IMR-90 (cell line): Measurements from ENCODE around the gene HOXA5. TPM values are rescaled to one million over a fixed set of nuclear protein-coding genes. Genes with fewer than 3 reads are reported as not detected.

Experiments used
- ATAC-seq: fragments of 200-7000 bp; cut with Tn5 transposase; 2 replicates; pipeline ENCODE4 v1.9.1; 2020; ENCODE audit warnings: low read depth, mild to moderate bottlenecking, moderate library complexity
- BruUV-seq: library from RNA; stranded (reverse); fragments of 400-500 nt; replicated peaks from 2 replicates; lab custom pipeline; 2021; lab: Mats Ljungman, UMichigan
- CTCF ChIA-PET: fragments of 300-600 bp; formaldehyde crosslinking; extraction: SDS; loops from one replicate; lab custom pipeline; 2021; ENCODE audit warnings: antibody characterized with exemption; lab: Yijun Ruan, JAX
- POLR2A ChIA-PET: fragments of 300-600 bp; sonication (Branson Sonifier 250); formaldehyde crosslinking; loops from one replicate; lab custom pipeline; 2022; ENCODE audit warnings: antibody characterized with exemption; ENCODE audit not compliant: unreplicated experiment; lab: Charles Lee
- DNase-seq: peaks from one replicate; pipeline ENCODE4 v3.0.0; 2013
- H2AFZ ChIP-seq: replicated peaks from 2 replicates; pipeline ENCODE3; 2013; ENCODE audit warnings: low read length, mild to moderate bottlenecking; ENCODE audit not compliant: poor library complexity
- H2AK5ac ChIP-seq: 2 replicates; pipeline ENCODE4 v1.6.1; 2013; ENCODE audit warnings: low read depth, low read length, inconsistent platforms
- H2AK9ac ChIP-seq: replicated peaks from 2 replicates; pipeline ENCODE3; 2013; ENCODE audit warnings: mild to moderate bottlenecking, low read depth, low read length, moderate library complexity; ENCODE audit not compliant: poor library complexity
- H2BK120ac ChIP-seq: 2 replicates; pipeline ENCODE4 v1.6.1; 2013; ENCODE audit warnings: low read depth, low read length, inconsistent platforms
- H2BK15ac ChIP-seq: 3 replicates; pipeline ENCODE4 v1.6.1; 2013; ENCODE audit warnings: low read depth, low read length, inconsistent platforms
- H2BK20ac ChIP-seq: 2 replicates; pipeline ENCODE4 v1.6.1; 2013; ENCODE audit warnings: low read depth, mild to moderate bottlenecking, inconsistent platforms, low read length, moderate library complexity
- H2BK5ac ChIP-seq: 2 replicates; pipeline ENCODE4 v1.6.1; 2013; ENCODE audit warnings: mild to moderate bottlenecking, low read depth, low read length, inconsistent platforms; ENCODE audit not compliant: poor library complexity, severe bottlenecking
- H3K14ac ChIP-seq: replicated peaks from 2 replicates; pipeline ENCODE4 v1.6.1; 2013; ENCODE audit warnings: low read depth, low read length, inconsistent platforms
- H3K18ac ChIP-seq: 2 replicates; pipeline ENCODE4 v1.6.1; 2013; ENCODE audit warnings: low read depth, low read length, control low read depth
- H3K23ac ChIP-seq: 2 replicates; pipeline ENCODE4 v1.6.1; 2013; ENCODE audit warnings: low read depth, low read length, inconsistent platforms
- H3K27ac ChIP-seq: 2 replicates; pipeline ENCODE4 v1.5.1; 2013; ENCODE audit warnings: mild to moderate bottlenecking, control low read depth, low read length; ENCODE audit not compliant: insufficient read depth
- H3K27me3 ChIP-seq: 2 replicates; pipeline ENCODE4 v1.6.1; 2013; ENCODE audit warnings: low read length; ENCODE audit not compliant: control insufficient read depth, insufficient read depth
- H3K36me3 ChIP-seq: 2 replicates; pipeline ENCODE4 v1.6.1; 2013; ENCODE audit warnings: low read length, mixed read lengths; ENCODE audit not compliant: control insufficient read depth, insufficient read depth
- H3K4ac ChIP-seq: 2 replicates; pipeline ENCODE4 v1.6.1; 2013; ENCODE audit warnings: low read depth, low read length, inconsistent platforms
- H3K4me1 ChIP-seq: 2 replicates; pipeline ENCODE4 v1.6.1; 2013; ENCODE audit warnings: low read length, mixed read lengths; ENCODE audit not compliant: control insufficient read depth, insufficient read depth
- H3K4me2 ChIP-seq: 2 replicates; pipeline ENCODE4 v1.6.1; 2013; ENCODE audit warnings: low read depth, mild to moderate bottlenecking, control low read depth, low read length, moderate library complexity
- H3K4me3 ChIP-seq: 2 replicates; pipeline ENCODE4 v1.5.1; 2013; ENCODE audit warnings: low read depth, mild to moderate bottlenecking, control low read depth, low read length, moderate library complexity; ENCODE audit not compliant: insufficient read depth
- H3K56ac ChIP-seq: 2 replicates; pipeline ENCODE4 v1.6.1; 2013; ENCODE audit warnings: low read length, inconsistent platforms; ENCODE audit not compliant: insufficient read depth; ENCODE audit errors: extremely low read depth
- H3K79me1 ChIP-seq, 2 experiments: 2 replicates each; pipeline ENCODE4 v1.6.1; 2013; ENCODE audit warnings: low read length in 2 of 2, inconsistent platforms in 1 of 2, low read depth in 1 of 2
- H3K9ac ChIP-seq: 2 replicates; pipeline ENCODE4 v1.6.1; 2013; ENCODE audit warnings: low read depth, low read length, control low read depth
- H3K9me1 ChIP-seq: 2 replicates; pipeline ENCODE4 v1.6.1; 2013; ENCODE audit warnings: low read length, inconsistent platforms; ENCODE audit not compliant: insufficient read depth
- H3K9me3 ChIP-seq: 2 replicates; pipeline ENCODE4 v1.6.1; 2013; ENCODE audit warnings: low read length; ENCODE audit not compliant: control insufficient read depth, insufficient read depth
- H4K20me1 ChIP-seq: 2 replicates; pipeline ENCODE4 v1.6.1; 2013; ENCODE audit warnings: low read length, inconsistent platforms; ENCODE audit not compliant: insufficient read depth
- H4K5ac ChIP-seq: 2 replicates; pipeline ENCODE4 v1.6.1; 2013; ENCODE audit warnings: mild to moderate bottlenecking, low read depth, low read length, control low read depth
- H4K8ac ChIP-seq, 2 experiments: 2 replicates each; pipeline ENCODE4 v1.6.1; 2013; ENCODE audit warnings: low read depth in 2 of 2, low read length in 2 of 2, control low read depth in 1 of 2, inconsistent platforms in 1 of 2
- H4K91ac ChIP-seq: 2 replicates; pipeline ENCODE4 v1.6.1; 2013; ENCODE audit warnings: low read depth, low read length, inconsistent platforms; ENCODE audit not compliant: insufficient read depth
- MAZ ChIP-seq: IDR thresholded peaks from 2 replicates; pipeline ENCODE4 v1.6.1; 2012; ENCODE audit warnings: low read depth, mild to moderate bottlenecking, low read length, improper control_type of control experiment, moderate library complexity, borderline replicate concordance
- NFE2L2 ChIP-seq: fragments of 150-350 bp; IDR thresholded peaks from 2 replicates; pipeline ENCODE4 v1.6.1; 2016; ENCODE audit warnings: low read depth, mild to moderate bottlenecking, low read length
- RAD21 ChIP-seq: IDR thresholded peaks from 2 replicates; pipeline ENCODE4 v1.6.1; 2012; ENCODE audit warnings: low read length, improper control_type of control experiment
- WGBS, 2 experiments: methylation state at CpG; one replicate each; pipeline versions ENCODE4 v1.1.5 to v1.1.7; 2013; ENCODE audit warnings: missing lambda C conversion rate in 2 of 2; ENCODE audit not compliant: insufficient read length in 1 of 2; ENCODE audit errors: extremely low coverage in 2 of 2; 5-methylcytosine and 5-hydroxymethylcytosine counted together
- dilution Hi-C: fragments of 300-500 bp; cut with HindIII; formaldehyde crosslinking; loops from one replicate; pipeline ENCODE4 v1.14.3; 2018; ENCODE audit warnings: low sequenced_read_pairs; ENCODE audit not compliant: unreplicated experiment
- in situ Hi-C: fragments of 300-500 bp; cut with MboI; formaldehyde crosslinking; loops from 3 replicates; pipeline ENCODE4 v1.14.3; 2019; ENCODE audit warnings: low sequenced_read_pairs, inconsistent platforms, mixed read lengths
- intact Hi-C: fragments of 100-400 bp; cut with micrococcal nuclease; formaldehyde crosslinking; loops from 2 replicates; pipeline ENCODE4 v1.10.0; 2022
- polyA plus RNA-seq, 3 experiments: library from polyadenylated mRNA; depleted of rRNA; stranded (reverse); fragments of >200 nt; gene quantifications; 2 replicates each; pipeline ENCODE4 v1.2.3, GENCODE V29; 2012; ENCODE audit warnings: low replicate concordance in 1 of 3
- total RNA-seq: library from RNA; depleted of rRNA; stranded (reverse); fragments of >200 nt; gene quantifications from 2 replicates; pipeline ENCODE4 v1.2.3, GENCODE V29; 2012
- TF ChIP-seq, protein P1 (sequence below): fragments of 150-350 bp; IDR thresholded peaks from 2 replicates; pipeline ENCODE4 v1.6.1; 2016; ENCODE audit warnings: low read depth, mild to moderate bottlenecking, low read length, moderate library complexity, borderline replicate concordance

Gene HOXA5
- total and polyA plus RNA-seq, 2 of the 4 experiments (the other 2 are of a cell fraction), result 19.9 to 29.4 TPM

GRCh38 chr7:27142580-27143022 lies 880 bp downstream of the HOXA5 start:
- Histone ChIP-seq H3K27me3 (no peaks in the 10 kb centered on the region), H3K4me1 (peaks cover 16% of the 10 kb centered on the region), H3K9me3 (no peaks in the 10 kb centered on the region), H2BK15ac (no peak overlapping the region), H2AK9ac (peak overlapping the region; percentile 82), H4K5ac (peak overlapping the region; percentile 10), H3K56ac (peak overlapping the region; percentile 92), H3K9ac (peak overlapping the region; percentile 89), H3K36me3 (peaks cover 9% of the 10 kb centered on the region), H2AK5ac (no peak overlapping the region), H4K91ac (peak overlapping the region; percentile 75), H2BK20ac (0 out of 2 replicates have a peak overlapping the region, but pooled peaks have one; percentile 3), H3K4me2 (peak overlapping the region; percentile 94), H4K20me1 (no peaks in the 10 kb centered on the region), H2AFZ (peak overlapping the region; percentile 90), H3K27ac (peak overlapping the region; percentile 93), H3K14ac (peak overlapping the region; percentile 95), H3K4ac (peak overlapping the region; percentile 80), H4K8ac (peak overlapping the region; percentile 54 to 59; a peak in 3 of 4 replicates), H3K4me3 (peak overlapping the region; percentile 93), H3K18ac (peak overlapping the region; percentile 93), H3K23ac (peak overlapping the region; percentile 92), H3K79me1 (peaks cover 9 to 35% of the 10 kb centered on the region in 2 experiments; a peak in 3 of 4 replicates), H3K9me1 (no peaks in the 10 kb centered on the region), H2BK120ac (peak overlapping the region; percentile 81), H2BK5ac (peak overlapping the region; percentile 89)
- ATAC-seq, result no peak
- WGBS, 2 experiments, result 1% methylated on average over 9 of the region's 29 CpGs; no CpG with 5 or more reads in 1 of the 2 experiments
- in situ Hi-C loops (loop anchor here (5.0 to 10.0 kb wide), 3 partner anchors 40 to 948 kb away; partner anchors contain the start of gene HOXA2), dilution Hi-C loops (no loop called here), intact Hi-C loops (loop anchor here (1.0 to 5.0 kb wide), 4 partner anchors 456 to 1280 kb away; no protein-coding TSS in a partner anchor)
- no peak for DNase-seq
- POLR2A ChIA-PET, result interaction anchor here (1.3 kb wide), 1 partner anchor 34 kb away, joined by 5 read pairs; no protein-coding TSS in a partner anchor
- no peak for TF ChIP-seq NFE2L2
- TF ChIP-seq, protein P1, sequence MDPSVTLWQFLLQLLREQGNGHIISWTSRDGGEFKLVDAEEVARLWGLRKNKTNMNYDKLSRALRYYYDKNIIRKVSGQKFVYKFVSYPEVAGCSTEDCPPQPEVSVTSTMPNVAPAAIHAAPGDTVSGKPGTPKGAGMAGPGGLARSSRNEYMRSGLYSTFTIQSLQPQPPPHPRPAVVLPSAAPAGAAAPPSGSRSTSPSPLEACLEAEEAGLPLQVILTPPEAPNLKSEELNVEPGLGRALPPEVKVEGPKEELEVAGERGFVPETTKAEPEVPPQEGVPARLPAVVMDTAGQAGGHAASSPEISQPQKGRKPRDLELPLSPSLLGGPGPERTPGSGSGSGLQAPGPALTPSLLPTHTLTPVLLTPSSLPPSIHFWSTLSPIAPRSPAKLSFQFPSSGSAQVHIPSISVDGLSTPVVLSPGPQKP, result no peak
- TF ChIP-seq RAD21, result no peak
- TF ChIP-seq MAZ, result no peak
- no TSS peak for BruUV-seq
- CTCF ChIA-PET, result interaction anchor here (0.6 to 2.0 kb wide), 11 partner anchors 8 to 773 kb away, joined by 3 to 9 read pairs (median 3); no protein-coding TSS in a partner anchor
